ENCODE measurements around the gene CCDC12.

The CCDC12 gene

GRCh38 chr3:46906471-46907058 lies 70.0 kb downstream of the CCDC12 start:
- Histone ChIP-seq H3K4me3 (ENCODE audit: low read depth, low read length) (no peak overlapping the region), H3K9me3 (ENCODE audit: control insufficient read depth, insufficient read depth, low read depth, low read length) (no peaks in the 10 kb centered on the region), H3K27ac (ENCODE audit: low read depth, low read length) (no peak overlapping the region), H3K36me3 (ENCODE audit: control insufficient read depth, insufficient read depth, low read length) (no peaks in the 10 kb centered on the region), H3K27me3 (ENCODE audit: control insufficient read depth, insufficient read depth, low read length) (no peaks in the 10 kb centered on the region), H3K4me1 (ENCODE audit: control insufficient read depth, insufficient read depth, low read length) (peaks cover 6% of the 10 kb centered on the region; the same call in 1 of the 2 replicates), H3K9ac (ENCODE audit: low read length) (no peak overlapping the region)

GRCh38 chr3:46905661-46906451 lies 70.7 kb downstream of the CCDC12 start:
- Histone ChIP-seq H3K9ac (ENCODE audit: low read length) (no peak overlapping the region), H3K36me3 (ENCODE audit: control insufficient read depth, insufficient read depth, low read length) (no peaks in the 10 kb centered on the region), H3K9me3 (ENCODE audit: control insufficient read depth, insufficient read depth, low read depth, low read length) (no peaks in the 10 kb centered on the region), H3K4me3 (ENCODE audit: low read depth, low read length) (no peak overlapping the region), H3K4me1 (ENCODE audit: control insufficient read depth, insufficient read depth, low read length) (peaks cover 6% of the 10 kb centered on the region; the same call in 1 of the 2 replicates), H3K27me3 (ENCODE audit: control insufficient read depth, insufficient read depth, low read length) (no peaks in the 10 kb centered on the region), H3K27ac (ENCODE audit: low read depth, low read length) (no peak overlapping the region)

GRCh38 chr3:46905213-46905560 lies 71.4 kb downstream of the CCDC12 start:
- Histone ChIP-seq H3K9me3 (ENCODE audit: control insufficient read depth, insufficient read depth, low read depth, low read length) (no peaks in the 10 kb centered on the region), H3K27me3 (ENCODE audit: control insufficient read depth, insufficient read depth, low read length) (no peaks in the 10 kb centered on the region), H3K27ac (ENCODE audit: low read depth, low read length) (no peak overlapping the region), H3K4me1 (ENCODE audit: control insufficient read depth, insufficient read depth, low read length) (peaks cover 6% of the 10 kb centered on the region; the same call in 1 of the 2 replicates), H3K4me3 (ENCODE audit: low read depth, low read length) (no peak overlapping the region), H3K36me3 (ENCODE audit: control insufficient read depth, insufficient read depth, low read length) (no peaks in the 10 kb centered on the region), H3K9ac (ENCODE audit: low read length) (no peak overlapping the region)

- Histone ChIP-seq H3K9ac (ENCODE audit: low read length) (no peak overlapping the region), H3K36me3 (ENCODE audit: control insufficient read depth, insufficient read depth, low read length) (no peaks in the 10 kb centered on the region), H3K9me3 (ENCODE audit: control insufficient read depth, insufficient read depth, low read depth, low read length) (no peaks in the 10 kb centered on the region), H3K4me1 (ENCODE audit: control insufficient read depth, insufficient read depth, low read length) (0 out of 2 replicates have a peak, but pooled peaks cover 3% of the 10 kb centered on the region), H3K27ac (ENCODE audit: low read depth, low read length) (no peak overlapping the region), H3K27me3 (ENCODE audit: control insufficient read depth, insufficient read depth, low read length) (no peaks in the 10 kb centered on the region), H3K4me3 (ENCODE audit: low read depth, low read length) (no peak overlapping the region)
Measured at GRCh38 chr3:46904303-46905212, 72.0 kb downstream of the CCDC12 start.

GRCh38 chr3:46903341-46904302 lies 72.9 kb downstream of the CCDC12 start:
- Histone ChIP-seq H3K36me3 (ENCODE audit: control insufficient read depth, insufficient read depth, low read length) (no peaks in the 10 kb centered on the region), H3K4me1 (ENCODE audit: control insufficient read depth, insufficient read depth, low read length) (no peaks in the 10 kb centered on the region), H3K9ac (ENCODE audit: low read length) (no peak overlapping the region), H3K4me3 (ENCODE audit: low read depth, low read length) (no peak overlapping the region), H3K27ac (ENCODE audit: low read depth, low read length) (no peak overlapping the region), H3K9me3 (ENCODE audit: control insufficient read depth, insufficient read depth, low read depth, low read length) (no peaks in the 10 kb centered on the region), H3K27me3 (ENCODE audit: control insufficient read depth, insufficient read depth, low read length) (peaks cover 6% of the 10 kb centered on the region)

- H3K27ac ChIP-seq (ENCODE audit: low read depth, low read length), result no peak overlapping the region
- H3K36me3 ChIP-seq (ENCODE audit: control insufficient read depth, insufficient read depth, low read length), result no peaks in the 10 kb centered on the region
- H3K4me3 ChIP-seq (ENCODE audit: low read depth, low read length), result no peak overlapping the region
- H3K4me1 ChIP-seq (ENCODE audit: control insufficient read depth, insufficient read depth, low read length), result no peaks in the 10 kb centered on the region
- peaks cover 15% of the 10 kb centered on the region for H3K27me3 ChIP-seq (ENCODE audit: control insufficient read depth, insufficient read depth, low read length)
- no peak overlapping the region for H3K9ac ChIP-seq (ENCODE audit: low read length)
- H3K9me3 ChIP-seq (ENCODE audit: control insufficient read depth, insufficient read depth, low read depth, low read length), result no peaks in the 10 kb centered on the region
Measured at GRCh38 chr3:46902188-46902631, 74.3 kb downstream of the CCDC12 start.

GRCh38 chr3:46901591-46902187 lies 74.9 kb downstream of the CCDC12 start:
- Histone ChIP-seq H3K4me1 (ENCODE audit: control insufficient read depth, insufficient read depth, low read length) (no peaks in the 10 kb centered on the region), H3K9ac (ENCODE audit: low read length) (no peak overlapping the region), H3K9me3 (ENCODE audit: control insufficient read depth, insufficient read depth, low read depth, low read length) (no peaks in the 10 kb centered on the region), H3K27ac (ENCODE audit: low read depth, low read length) (no peak overlapping the region), H3K27me3 (ENCODE audit: control insufficient read depth, insufficient read depth, low read length) (peaks cover 15% of the 10 kb centered on the region), H3K4me3 (ENCODE audit: low read depth, low read length) (no peak overlapping the region), H3K36me3 (ENCODE audit: control insufficient read depth, insufficient read depth, low read length) (no peaks in the 10 kb centered on the region)

GRCh38 chr3:46901061-46901460 lies 75.5 kb downstream of the CCDC12 start:
- peaks cover 15% of the 10 kb centered on the region for H3K27me3 ChIP-seq (ENCODE audit: control insufficient read depth, insufficient read depth, low read length)
- H3K9me3 ChIP-seq (ENCODE audit: control insufficient read depth, insufficient read depth, low read depth, low read length), result no peaks in the 10 kb centered on the region
- H3K4me1 ChIP-seq (ENCODE audit: control insufficient read depth, insufficient read depth, low read length), result no peaks in the 10 kb centered on the region
- H3K9ac ChIP-seq (ENCODE audit: low read length), result no peak overlapping the region
- no peak overlapping the region for H3K4me3 ChIP-seq (ENCODE audit: low read depth, low read length)
- H3K27ac ChIP-seq (ENCODE audit: low read depth, low read length), result no peak overlapping the region
- no peaks in the 10 kb centered on the region for H3K36me3 ChIP-seq (ENCODE audit: control insufficient read depth, insufficient read depth, low read length)

GRCh38 chr3:46900356-46900755 lies 76.2 kb downstream of the CCDC12 start:
- no peaks in the 10 kb centered on the region for H3K9me3 ChIP-seq (ENCODE audit: control insufficient read depth, insufficient read depth, low read depth, low read length)
- H3K9ac ChIP-seq (ENCODE audit: low read length), result no peak overlapping the region
- no peak overlapping the region for H3K4me3 ChIP-seq (ENCODE audit: low read depth, low read length)
- no peaks in the 10 kb centered on the region for H3K36me3 ChIP-seq (ENCODE audit: control insufficient read depth, insufficient read depth, low read length)
- H3K27me3 ChIP-seq (ENCODE audit: control insufficient read depth, insufficient read depth, low read length), result peaks cover 15% of the 10 kb centered on the region
- H3K4me1 ChIP-seq (ENCODE audit: control insufficient read depth, insufficient read depth, low read length), result no peaks in the 10 kb centered on the region
- no peak overlapping the region for H3K27ac ChIP-seq (ENCODE audit: low read depth, low read length)

GRCh38 chr3:46900007-46900292 lies 76.6 kb downstream of the CCDC12 start:
- Histone ChIP-seq H3K36me3 (ENCODE audit: control insufficient read depth, insufficient read depth, low read length) (no peaks in the 10 kb centered on the region), H3K4me3 (ENCODE audit: low read depth, low read length) (no peak overlapping the region), H3K27me3 (ENCODE audit: control insufficient read depth, insufficient read depth, low read length) (peaks cover 15% of the 10 kb centered on the region), H3K9me3 (ENCODE audit: control insufficient read depth, insufficient read depth, low read depth, low read length) (no peaks in the 10 kb centered on the region), H3K9ac (ENCODE audit: low read length) (no peak overlapping the region), H3K27ac (ENCODE audit: low read depth, low read length) (no peak overlapping the region), H3K4me1 (ENCODE audit: control insufficient read depth, insufficient read depth, low read length) (no peaks in the 10 kb centered on the region)
